HCT116 (cell line): ENCODE data around the gene C3orf70. TPM values are rescaled to one million over a fixed set of nuclear protein-coding genes. Genes with fewer than 3 reads are reported as not detected.

Experiments used
- ATAC-seq: fragments of 200-7000 bp; cut with Tn5 transposase; 2 replicates; pipeline ENCODE4 v1.9.1; 2020; ENCODE audit warnings: mild to moderate bottlenecking, moderate library complexity
- Bru-seq: library from RNA; stranded (reverse); fragments of 400-500 nt; gene quantifications from one replicate; lab custom pipeline; 2021; lab: Mats Ljungman, UMichigan
- BruChase-seq, 2 experiments: library from RNA; stranded (reverse); fragments of 400-500 nt; gene quantifications; one replicate each; lab custom pipeline; 2021; lab: Mats Ljungman, UMichigan
- BruUV-seq: library from RNA; stranded (reverse); fragments of 400-500 nt; replicated peaks from 2 replicates; lab custom pipeline; 2021; lab: Mats Ljungman, UMichigan
- CTCF ChIA-PET: fragments of 300-600 bp; sonication (Branson Sonifier 250); formaldehyde crosslinking; loops from one replicate; lab custom pipeline; 2021; ENCODE audit warnings: antibody characterized with exemption; lab: Charles Lee
- POLR2A ChIA-PET: fragments of 300-600, 350-600 bp; sonication (Branson Sonifier 250); formaldehyde crosslinking; loops from one replicate; lab custom pipeline; 2021; ENCODE audit warnings: antibody characterized with exemption; lab: Charles Lee
- RAD21 ChIA-PET, 2 experiments: fragments of 300-600 bp; sonication (Branson Sonifier 250); formaldehyde crosslinking; loops; one replicate each; lab custom pipeline; 2023; ENCODE audit warnings: low total read pairs in 2 of 2; ENCODE audit not compliant: uncharacterized antibody in 2 of 2, unreplicated experiment in 2 of 2, low non-redundant PET in 1 of 2; lab: Charles Lee
- DNase-seq: peaks from one replicate; pipeline ENCODE4 v3.0.0-alpha.2; 2010; ENCODE audit warnings: low read depth, low spot score
- H2AFZ ChIP-seq: fragments of 200-600 bp; shearing (Covaris generic), sonication (generic); 2 replicates; pipeline ENCODE4 v1.6.1; 2017; ENCODE audit warnings: low read depth, mixed run types, mixed read lengths, antibody characterized with exemption, low read length; ENCODE audit not compliant: poor library complexity, severe bottlenecking
- H3K27ac ChIP-seq: 2 replicates; pipeline ENCODE4 v1.5.1; 2012; ENCODE audit warnings: low read depth, low read length
- H3K27me3 ChIP-seq: fragments of 200-600 bp; sonication (generic); 2 replicates; pipeline ENCODE4 v1.6.1; 2016; ENCODE audit warnings: mixed run types, low read length, mixed read lengths; ENCODE audit not compliant: insufficient read depth
- H3K36me3 ChIP-seq, 2 experiments: fragments of 200-500 bp in 1 of 2; fragments of 200-600 bp in 1 of 2; sonication (Bioruptor generic) in 1 of 2; sonication (generic) in 1 of 2; 2 replicates each; pipeline versions ENCODE4 v1.5.1 to v1.6.1; 2014 to 2016; ENCODE audit warnings: low read length in 2 of 2, inconsistent platforms in 1 of 2, mixed read lengths in 1 of 2, mixed run types in 1 of 2; ENCODE audit not compliant: insufficient read depth in 2 of 2, control insufficient read depth in 1 of 2
- H3K4me1 ChIP-seq, 2 experiments: fragments of 200-600 bp in 1 of 2; sonication (generic) in 1 of 2; 2 replicates each; pipeline versions ENCODE4 v1.5.1 to v1.6.1; 2012 to 2017; ENCODE audit warnings: low read length in 2 of 2, inconsistent platforms in 1 of 2, mild to moderate bottlenecking in 1 of 2, mixed read lengths in 1 of 2, mixed run types in 1 of 2, moderate library complexity in 1 of 2; ENCODE audit not compliant: insufficient read depth in 2 of 2, control insufficient read depth in 1 of 2
- H3K4me2 ChIP-seq: fragments of 200-600 bp; sonication (generic); 2 replicates; pipeline ENCODE4 v1.6.1; 2017; ENCODE audit warnings: mixed run types, low read length, mixed read lengths
- H3K4me3 ChIP-seq, 2 experiments: fragments of 200-600 bp in 1 of 2; sonication (generic) in 1 of 2; replicated peaks in 1 of 2; 2 replicates each; pipeline ENCODE4 v1.5.1; 2011 to 2016; ENCODE audit warnings: low read length in 2 of 2, control low read depth in 1 of 2, low read depth in 1 of 2, mild to moderate bottlenecking in 1 of 2, mixed read lengths in 1 of 2, mixed run types in 1 of 2
- H3K79me2 ChIP-seq: fragments of 200-600 bp; sonication (generic); 2 replicates; pipeline ENCODE4 v1.6.1; 2017; ENCODE audit warnings: mild to moderate bottlenecking, mixed run types, low read length, moderate library complexity, mixed read lengths; ENCODE audit not compliant: insufficient read depth
- H3K9ac ChIP-seq: fragments of 200-600 bp; sonication (generic); 2 replicates; pipeline ENCODE4 v1.6.1; 2016; ENCODE audit warnings: low read length, mixed read lengths
- H3K9me2 ChIP-seq: fragments of 200-600 bp; sonication (generic), shearing (Covaris generic); 2 replicates; pipeline ENCODE4 v1.6.1; 2017; ENCODE audit warnings: mixed run types, mild to moderate bottlenecking, moderate library complexity; ENCODE audit not compliant: insufficient read depth
- H3K9me3 ChIP-seq, 2 experiments: fragments of 200-500 bp in 1 of 2; fragments of 200-600 bp in 1 of 2; sonication (Bioruptor generic) in 1 of 2; sonication (generic) in 1 of 2; 2 replicates each; pipeline ENCODE4 v1.6.1; 2014 to 2017; ENCODE audit warnings: low read length in 2 of 2, mixed read lengths in 2 of 2, inconsistent platforms in 1 of 2, low read depth in 1 of 2, mild to moderate bottlenecking in 1 of 2, mixed run types in 1 of 2, moderate library complexity in 1 of 2; ENCODE audit not compliant: control insufficient read depth in 1 of 2, insufficient read depth in 1 of 2
- H4K20me1 ChIP-seq: fragments of 200-600 bp; sonication (generic), shearing (Covaris generic); 2 replicates; pipeline ENCODE4 v1.6.1; 2017; ENCODE audit warnings: mixed run types, mild to moderate bottlenecking, moderate library complexity; ENCODE audit not compliant: insufficient read depth
- ATF3 ChIP-seq: IDR thresholded peaks from 2 replicates; pipeline ENCODE4 v1.6.1; 2012
- CEBPB ChIP-seq: IDR thresholded peaks from 2 replicates; pipeline ENCODE4 v1.6.1; 2012; ENCODE audit warnings: low read depth
- CTCF ChIP-seq, 3 experiments: fragments of 200-600 bp in 1 of 3; sonication (generic) in 1 of 3; IDR thresholded peaks in 2 of 3; conservative IDR thresholded peaks in 1 of 3; 2 replicates each; pipeline ENCODE4 v1.5.1; 2012 to 2017; ENCODE audit warnings: low read depth in 2 of 3, low read length in 2 of 3, antibody characterized with exemption in 1 of 3, borderline replicate concordance in 1 of 3, control low read depth in 1 of 3, mild to moderate bottlenecking in 1 of 3, mixed read lengths in 1 of 3, mixed run types in 1 of 3, moderate library complexity in 1 of 3; ENCODE audit not compliant: insufficient read depth in 1 of 3
- EGR1 ChIP-seq: IDR thresholded peaks from 2 replicates; pipeline ENCODE4 v1.6.1; 2012; ENCODE audit warnings: low read depth
- MAX ChIP-seq: IDR thresholded peaks from 2 replicates; pipeline ENCODE4 v1.6.1; 2012
- REST ChIP-seq: IDR thresholded peaks from 2 replicates; pipeline ENCODE4 v1.6.1; 2012; ENCODE audit warnings: low read depth
- SP1 ChIP-seq: IDR thresholded peaks from 2 replicates; pipeline ENCODE4 v1.6.1; 2012; ENCODE audit warnings: low read depth
- intact Hi-C: fragments of 100-400 bp; cut with micrococcal nuclease; formaldehyde crosslinking; loops from 2 replicates; pipeline ENCODE4 v1.10.0; 2022
- long read RNA-seq: library from polyadenylated mRNA; unstranded; transcript quantifications from one replicate; pipeline ENCODE4 v2.0.0, GENCODE V29; 2021; ENCODE audit not compliant: unreplicated experiment
- polyA plus RNA-seq: library from polyadenylated mRNA; unstranded; fragments of >200 nt; gene quantifications from 2 replicates; pipeline ENCODE4 v1.2.1, GENCODE V29; 2012; ENCODE audit warnings: missing spikeins
- total RNA-seq: library from RNA; stranded (reverse); gene quantifications from one replicate; pipeline ENCODE4 v1.2.1, GENCODE V29; 2021; ENCODE audit not compliant: unreplicated experiment

Gene C3orf70
- not detected for total RNA-seq
- not detected in 2 replicates for polyA plus RNA-seq
- not detected for Bru-seq, nascent RNA
- BruChase-seq, experiment 1, labeled RNA remaining after a 6-hour chase: not detected
- not detected for BruChase-seq, experiment 2, labeled RNA remaining after a 2-hour chase
- long read RNA-seq: 0 reads

- Histone ChIP-seq H4K20me1 (no peaks in the 10 kb centered on the region), H3K36me3 (no peaks in the 10 kb centered on the region), H3K9me3 (no peaks in the 10 kb centered on the region), H3K4me3 (no peak within 1 kb of the TSS), H3K9me2 (no peaks in the 10 kb centered on the region), H3K27ac (no peak within 1 kb of the TSS), H3K27me3 (peaks cover 40% of the 10 kb centered on the region), H3K79me2 (no peaks in the 10 kb centered on the region), H3K4me2 (no peak within 1 kb of the TSS), H3K4me1 (no peaks in the 10 kb centered on the region), H2AFZ (no peak within 1 kb of the TSS), H3K9ac (no peak within 1 kb of the TSS)
- ChIA-PET POLR2A (no interaction called here), CTCF (no interaction called here), RAD21 (no interaction called here)
- ATAC-seq (no peak), DNase-seq (no peak)
- intact Hi-C loops: no loop called here
- BruUV-seq: no TSS peak
- TF ChIP-seq REST: no peak
- no peak for TF ChIP-seq EGR1
Measured at GRCh38 chr3:185152410-185153170, at the start of gene C3orf70. Gene C3orf70, minus strand, starts transcription at chr3:185153060. Its CDS starts 237 bp downstream, at chr3:185152823.

- DNase-seq (no peak), ATAC-seq (no peak)
- Histone ChIP-seq H3K4me1 (no peaks in the 10 kb centered on the region), H3K79me2 (no peaks in the 10 kb centered on the region), H3K9me3 (no peaks in the 10 kb centered on the region), H3K36me3 (no peaks in the 10 kb centered on the region), H3K27ac (no peak overlapping the region), H2AFZ (no peak overlapping the region), H3K9me2 (no peaks in the 10 kb centered on the region), H3K4me3 (no peak overlapping the region), H4K20me1 (no peaks in the 10 kb centered on the region), H3K9ac (no peak overlapping the region), H3K4me2 (no peak overlapping the region), H3K27me3 (no peaks in the 10 kb centered on the region)
- CTCF ChIA-PET: no interaction called here
- intact Hi-C loops: no loop called here
- no TSS peak for BruUV-seq
- POLR2A ChIA-PET: no interaction called here
- RAD21 ChIA-PET: no interaction called here
- TF ChIP-seq SP1 (no peak), CEBPB (no peak), ATF3 (no peak), MAX (no peak), REST (no peak), CTCF (IDR thresholded peaks at IDR 0.05 in 2 of 3, conservative IDR thresholded peaks at IDR 0.05 in 1 of 3; ENCODE audit: borderline replicate concordance in 1 of 3, insufficient read depth in 1 of 3, low read depth in 2 of 3, low read length in 2 of 3) (no peak)
Measured at GRCh38 chr3:185200639-185201038, 47.8 kb upstream of the C3orf70 start.
